Endodermal cell (in vitro differentiated cells): ENCODE data around the gene GPC4. TPM values are rescaled to one million over a fixed set of nuclear protein-coding genes. Genes with fewer than 3 reads are reported as not detected.

Experiments used
- DNase-seq: peaks from one replicate; pipeline ENCODE4 v3.0.0-alpha.2; 2017
- H3K27ac ChIP-seq: 2 replicates; pipeline ENCODE4 v1.5.1; 2013; ENCODE audit warnings: mild to moderate bottlenecking, low read depth, low read length, moderate library complexity
- H3K27me3 ChIP-seq: 2 replicates; pipeline ENCODE4 v1.6.1; 2013; ENCODE audit warnings: mild to moderate bottlenecking, low read length, moderate library complexity; ENCODE audit not compliant: insufficient read depth, control insufficient read depth, poor library complexity, severe bottlenecking
- H3K36me3 ChIP-seq: 2 replicates; pipeline ENCODE4 v1.7.0; 2013; ENCODE audit warnings: mild to moderate bottlenecking, low read length, moderate library complexity; ENCODE audit not compliant: control insufficient read depth, insufficient read depth
- H3K4me1 ChIP-seq: one replicate; pipeline ENCODE4 v1.7.0; 2013; ENCODE audit warnings: low read length; ENCODE audit not compliant: control insufficient read depth, insufficient read depth
- H3K4me3 ChIP-seq: 2 replicates; pipeline ENCODE4 v1.5.1; 2013; ENCODE audit warnings: mild to moderate bottlenecking, low read length, moderate library complexity
- H3K9ac ChIP-seq: 2 replicates; pipeline ENCODE4 v1.6.1; 2013; ENCODE audit warnings: mild to moderate bottlenecking, low read length, moderate library complexity; ENCODE audit not compliant: poor library complexity, severe bottlenecking; ENCODE audit errors: extremely low read depth
- H3K9me3 ChIP-seq: 2 replicates; pipeline ENCODE4 v1.6.1; 2013; ENCODE audit warnings: mild to moderate bottlenecking, low read length, moderate library complexity; ENCODE audit not compliant: control insufficient read depth
- H3K27ac Mint-ChIP-seq: 2 replicates; pipeline ENCODE4 v1.8.0; 2020; ENCODE audit warnings: mixed read lengths
- H3K27me3 Mint-ChIP-seq: 2 replicates; pipeline ENCODE4 v1.8.0; 2021; ENCODE audit warnings: mild to moderate bottlenecking, mixed read lengths; ENCODE audit not compliant: insufficient read depth
- H3K36me3 Mint-ChIP-seq: 2 replicates; pipeline ENCODE4 v1.8.0; 2020; ENCODE audit warnings: low read depth, mixed read lengths
- H3K4me1 Mint-ChIP-seq: 2 replicates; pipeline ENCODE4 v1.8.0; 2020; ENCODE audit warnings: mixed read lengths
- H3K4me3 Mint-ChIP-seq: 2 replicates; pipeline ENCODE4 v1.8.0; 2020; ENCODE audit warnings: mild to moderate bottlenecking, moderate library complexity, mixed read lengths
- H3K9me3 Mint-ChIP-seq: 2 replicates; pipeline ENCODE4 v1.8.0; 2020; ENCODE audit warnings: mild to moderate bottlenecking, mixed read lengths
- CTCF ChIP-seq: fragments of 200-600 bp; sonication (generic); conservative IDR thresholded peaks from 2 replicates; pipeline ENCODE4 v1.5.0; 2021; ENCODE audit warnings: antibody characterized with exemption, mild to moderate bottlenecking
- WGBS, 2 experiments: methylation state at CpG; one replicate each; pipeline versions ENCODE4 v1.1.5 to v1.1.7; 2013; ENCODE audit warnings: missing lambda C conversion rate in 2 of 2, mixed read lengths in 1 of 2; ENCODE audit not compliant: insufficient coverage in 1 of 2, insufficient read length in 1 of 2; 5-methylcytosine and 5-hydroxymethylcytosine counted together
- total RNA-seq, 2 donors: library from RNA; stranded (reverse); fragmentation: NEBNext Ultra II Directional in 1 of 2; extraction: Animal tissue kit (Norgen Biotek cat#: 25700) in 1 of 2; gene quantifications; 2 replicates in 1 of 2; 3 replicates in 1 of 2; pipeline ENCODE4 v1.2.1, GENCODE V29; 2021

Gene GPC4
- total RNA-seq, 2 donors from 2014 or later = 281 to 829 TPM

GRCh38 chrX:133417364-133417763 lies 2.1 kb upstream of the GPC4 start:
- H3K4me1 ChIP-seq = no peaks in the 10 kb centered on the region

GRCh38 chrX:133414406-133415275 lies 648 bp downstream of the GPC4 start:
- Histone ChIP-seq H3K4me1 (no peaks in the 10 kb centered on the region), H3K36me3 (peaks cover 31% of the 10 kb centered on the region), H3K4me3 (peak overlapping the region; percentile 94), H3K9ac (peak overlapping the region; percentile 83), H3K27ac (no peak overlapping the region), H3K9me3 (no peaks in the 10 kb centered on the region), H3K27me3 (no peaks in the 10 kb centered on the region)
- DNase-seq = peak; percentile 52
- 0% methylated on average over 7 to 81 of the region's 93 CpGs for WGBS, 2 experiments
- Mint-ChIP-seq H3K4me1 (peaks cover 57% of the 10 kb centered on the region), H3K27ac (peak overlapping the region; percentile 92), H3K36me3 (peaks cover 44% of the 10 kb centered on the region), H3K9me3 (no peaks in the 10 kb centered on the region), H3K27me3 (no peaks in the 10 kb centered on the region), H3K4me3 (peak overlapping the region; percentile 98)
- TF ChIP-seq CTCF = no peak

More at GRCh38 chrX:133417364-133417763, 2.1 kb upstream of the GPC4 start:
- no peak overlapping the region for H3K9ac ChIP-seq
- H3K27ac ChIP-seq = no peak overlapping the region
- Mint-ChIP-seq H3K27ac (peak overlapping the region; percentile 74), H3K4me1 (peaks cover 35% of the 10 kb centered on the region), H3K9me3 (no peaks in the 10 kb centered on the region), H3K4me3 (peak overlapping the region; percentile 98), H3K36me3 (peaks cover 17% of the 10 kb centered on the region), H3K27me3 (no peaks in the 10 kb centered on the region)
- H3K9me3 ChIP-seq = no peaks in the 10 kb centered on the region
- H3K27me3 ChIP-seq = no peaks in the 10 kb centered on the region
- peak; percentile 59 for DNase-seq
- no peak for TF ChIP-seq CTCF
- peak overlapping the region; percentile 84 for H3K4me3 ChIP-seq
- 20 to 23% methylated on average over 3 to 6 of the region's 6 CpGs for WGBS, 2 experiments
- peaks cover 9% of the 10 kb centered on the region for H3K36me3 ChIP-seq

- Histone ChIP-seq H3K9me3 (no peaks in the 10 kb centered on the region), H3K4me3 (peak overlapping the region; percentile 94), H3K36me3 (peaks cover 38% of the 10 kb centered on the region), H3K27me3 (no peaks in the 10 kb centered on the region), H3K27ac (peak overlapping the region; percentile 81), H3K4me1 (no peaks in the 10 kb centered on the region), H3K9ac (peak overlapping the region; percentile 83)
- Mint-ChIP-seq H3K27ac (peak overlapping the region; percentile 81), H3K9me3 (no peaks in the 10 kb centered on the region), H3K4me3 (peak overlapping the region; percentile 98), H3K4me1 (peaks cover 57% of the 10 kb centered on the region), H3K36me3 (peaks cover 52% of the 10 kb centered on the region), H3K27me3 (no peaks in the 10 kb centered on the region)
- no peak for TF ChIP-seq CTCF
- peak; percentile 50 for DNase-seq
- 1% methylated on average over 37 of the region's 38 CpGs; no CpG with 5 or more reads in 1 of the 2 experiments for WGBS, 2 experiments
Observed at GRCh38 chrX:133413218-133413925, 1.9 kb downstream of the GPC4 start.
